NCI-H2227 treated with DMSO at 0.1 percent for 48 hours (cell line): Measurements from ENCODE around the gene TLX2.
"Not testable (repeated sequence)": the region's sequence is repeated elsewhere in the genome, so short reads cannot be mapped to it uniquely, and the experiment has no call there.

Experiments used
- DNase-seq: peaks from one replicate; lab custom pipeline; 2025; lab: John Stamatoyannopoulos, UW

Gene TLX2

DNA sequence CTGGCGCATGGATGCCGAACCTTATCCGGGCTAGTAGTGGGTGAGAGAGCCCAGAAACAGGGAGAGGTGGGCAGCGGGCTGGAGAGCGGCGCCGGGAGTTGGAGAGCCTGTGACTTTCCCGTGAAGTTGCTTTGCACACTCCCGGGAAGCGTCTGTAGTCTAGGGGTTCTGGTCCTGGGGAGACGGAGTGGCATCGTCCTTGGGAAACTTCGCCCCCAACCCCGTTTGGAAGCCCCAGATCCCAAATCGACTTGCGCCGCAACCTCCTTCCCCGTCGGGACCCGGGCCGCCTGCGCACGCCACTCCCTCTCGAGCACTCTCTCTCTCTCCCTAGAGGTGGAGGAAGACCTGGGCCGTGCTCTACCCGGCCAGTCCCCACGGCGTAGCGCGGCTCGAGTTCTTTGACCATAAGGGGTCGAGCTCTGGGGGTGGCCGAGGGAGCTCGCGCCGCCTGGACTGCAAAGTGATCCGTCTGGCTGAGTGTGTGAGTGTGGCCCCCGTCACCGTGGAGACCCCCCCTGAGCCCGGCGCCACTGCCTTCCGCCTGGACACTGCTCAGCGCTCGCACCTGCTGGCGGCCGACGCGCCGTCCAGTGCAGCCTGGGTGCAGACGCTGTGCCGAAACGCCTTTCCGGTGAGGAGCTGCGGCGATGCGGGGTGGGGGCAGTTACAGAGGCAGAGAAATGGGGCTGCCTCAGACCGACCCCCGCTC lies 40.7 kb downstream of the TLX2 start:
- peak; percentile 47 for DNase-seq

DNA sequence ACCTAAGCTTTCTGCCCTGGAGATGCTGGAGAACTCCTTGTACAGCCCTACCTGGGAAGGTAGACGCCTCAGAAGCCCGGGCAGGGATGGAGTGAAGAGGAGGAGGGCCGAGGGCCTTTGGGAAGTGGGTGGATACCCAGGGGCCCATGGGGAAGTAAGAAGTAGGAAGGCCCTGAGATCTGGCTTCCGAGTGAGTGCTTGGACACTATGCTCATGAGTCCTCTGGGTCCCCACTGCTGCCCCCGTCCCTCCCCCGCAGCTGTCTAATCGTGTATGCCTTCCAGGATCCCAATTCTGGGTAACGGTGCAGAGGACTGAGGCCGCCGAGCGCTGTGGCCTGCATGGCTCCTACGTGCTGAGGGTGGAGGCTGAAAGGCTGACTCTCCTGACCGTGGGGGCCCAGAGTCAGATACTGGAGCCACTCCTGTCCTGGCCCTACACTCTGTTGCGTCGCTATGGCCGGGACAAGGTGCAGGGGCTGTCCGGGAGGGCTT lies 41.4 kb downstream of the TLX2 start:
- no peak for DNase-seq

DNA sequence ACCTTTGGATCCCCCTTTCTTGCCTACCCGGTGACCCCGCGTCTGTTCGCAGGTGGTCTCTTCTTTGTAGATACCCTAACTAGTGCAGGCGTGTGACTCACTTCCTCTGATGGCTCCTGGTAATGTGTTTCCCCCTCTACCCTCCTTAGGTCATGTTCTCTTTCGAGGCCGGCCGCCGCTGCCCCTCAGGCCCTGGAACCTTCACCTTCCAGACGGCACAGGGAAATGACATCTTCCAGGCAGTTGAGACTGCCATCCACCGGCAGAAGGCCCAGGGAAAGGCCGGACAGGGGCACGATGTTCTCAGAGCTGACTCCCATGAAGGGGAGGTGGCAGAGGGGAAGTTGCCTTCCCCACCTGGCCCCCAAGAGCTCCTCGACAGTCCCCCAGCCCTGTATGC lies 41.9 kb downstream of the TLX2 start:
- no peak for DNase-seq

DNA sequence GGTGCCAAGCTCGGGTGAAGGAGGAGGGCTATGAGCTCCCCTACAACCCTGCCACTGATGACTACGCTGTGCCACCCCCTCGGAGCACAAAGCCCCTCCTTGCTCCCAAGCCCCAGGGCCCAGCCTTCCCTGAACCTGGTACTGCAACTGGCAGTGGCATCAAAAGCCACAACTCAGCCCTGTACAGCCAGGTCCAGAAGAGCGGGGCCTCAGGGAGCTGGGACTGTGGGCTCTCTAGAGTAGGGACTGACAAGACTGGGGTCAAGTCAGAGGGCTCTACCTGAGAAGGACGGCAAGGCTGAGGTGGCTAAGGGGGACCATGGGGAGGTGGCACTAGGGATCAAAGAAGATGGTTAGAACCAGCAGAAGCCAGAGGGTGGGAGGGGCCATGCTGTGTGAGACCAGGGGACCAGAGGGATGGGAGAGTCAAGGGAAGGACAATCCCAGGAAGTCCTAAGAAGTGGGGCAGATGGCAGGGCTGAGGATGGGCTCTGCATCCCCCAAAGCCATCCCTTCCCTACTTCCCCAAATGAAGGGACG lies 42.7 kb downstream of the TLX2 start:
- DNase-seq = no peak

DNA sequence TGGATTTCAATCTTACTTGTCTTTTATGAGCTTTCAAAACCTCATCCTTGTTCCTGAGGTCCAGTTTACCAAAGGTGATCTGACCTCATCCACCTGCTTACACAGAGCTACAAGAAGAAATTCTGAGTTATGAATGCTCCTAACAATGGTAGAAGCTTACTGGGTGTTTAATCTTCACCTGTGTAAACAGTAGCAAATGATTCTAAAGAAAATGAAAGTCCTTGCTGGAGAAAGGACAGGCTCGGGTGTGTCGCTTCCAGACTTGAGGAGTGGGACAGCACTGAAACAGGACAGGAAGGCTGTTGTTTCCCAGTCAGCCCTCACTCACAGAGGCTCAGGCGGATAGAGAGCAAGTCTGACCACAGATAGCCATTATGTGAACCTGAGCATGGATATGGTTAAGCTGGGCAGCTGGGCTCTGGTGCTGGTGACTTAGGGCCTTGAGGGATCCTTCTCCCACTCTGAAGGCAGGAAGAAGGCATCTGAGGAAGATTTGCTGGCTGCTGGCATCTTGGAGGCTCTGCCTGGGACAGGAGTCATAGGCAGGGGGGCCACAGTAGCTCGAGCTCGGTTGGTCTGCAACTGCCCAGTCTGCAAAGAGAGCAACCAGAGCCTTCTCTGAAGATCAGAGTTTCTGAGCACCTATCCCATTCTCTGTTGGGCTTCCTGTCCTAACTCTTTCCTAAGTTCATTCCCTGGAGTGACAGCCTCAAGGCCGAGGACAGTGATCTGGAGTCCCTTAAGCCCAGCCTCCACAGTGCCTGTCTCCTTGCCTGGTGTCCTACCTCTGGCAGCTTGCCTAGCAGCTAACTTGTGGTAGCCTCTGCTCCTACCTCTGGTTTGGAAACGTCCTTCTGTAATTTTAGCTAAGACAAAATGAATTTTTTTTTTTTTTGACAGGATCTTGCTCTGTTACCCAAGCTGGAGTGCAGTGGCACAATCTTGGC lies 44.3 kb downstream of the TLX2 start:
- DNase-seq = no peak

DNA sequence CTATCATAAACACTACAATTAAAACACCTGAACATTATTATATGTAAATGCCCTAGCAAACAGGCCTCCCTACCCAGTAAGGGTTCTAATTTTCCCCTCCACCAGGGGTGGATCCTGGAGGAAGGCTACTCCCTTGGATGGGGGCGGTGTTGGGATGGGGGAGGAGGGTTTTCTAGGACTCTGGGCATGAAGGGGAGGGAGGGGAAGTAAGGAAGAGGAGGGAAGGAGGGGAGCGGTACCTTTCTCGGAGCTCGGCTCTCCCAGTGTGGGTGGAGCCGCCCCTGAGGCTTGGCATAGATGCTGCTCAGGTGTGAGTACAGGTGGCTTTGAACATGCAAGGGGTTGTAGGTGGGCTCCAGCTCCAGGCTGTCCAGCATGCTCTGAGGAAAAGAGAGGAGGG lies 45.7 kb downstream of the TLX2 start:
- no peak for DNase-seq

DNA sequence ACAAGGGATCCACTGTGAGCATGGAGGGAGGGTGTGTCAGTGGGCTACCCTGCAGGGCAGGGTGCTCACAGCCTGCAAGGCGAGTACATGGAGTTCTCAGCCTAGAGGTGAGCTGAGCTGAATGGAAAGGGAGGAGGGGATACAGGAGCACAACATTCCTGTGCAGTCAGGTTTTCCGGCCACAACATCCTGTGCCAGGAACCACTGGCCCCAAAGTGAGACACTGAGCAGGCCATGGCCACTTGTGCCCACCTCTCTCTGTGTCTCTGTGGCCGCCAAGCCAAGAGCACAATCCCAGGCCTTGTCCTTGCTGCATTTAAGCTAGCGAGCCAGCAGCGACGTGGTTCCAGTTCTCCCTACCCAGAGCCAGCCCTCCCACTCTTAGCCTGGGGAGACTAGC lies 46.3 kb downstream of the TLX2 start:
- no peak for DNase-seq

DNA sequence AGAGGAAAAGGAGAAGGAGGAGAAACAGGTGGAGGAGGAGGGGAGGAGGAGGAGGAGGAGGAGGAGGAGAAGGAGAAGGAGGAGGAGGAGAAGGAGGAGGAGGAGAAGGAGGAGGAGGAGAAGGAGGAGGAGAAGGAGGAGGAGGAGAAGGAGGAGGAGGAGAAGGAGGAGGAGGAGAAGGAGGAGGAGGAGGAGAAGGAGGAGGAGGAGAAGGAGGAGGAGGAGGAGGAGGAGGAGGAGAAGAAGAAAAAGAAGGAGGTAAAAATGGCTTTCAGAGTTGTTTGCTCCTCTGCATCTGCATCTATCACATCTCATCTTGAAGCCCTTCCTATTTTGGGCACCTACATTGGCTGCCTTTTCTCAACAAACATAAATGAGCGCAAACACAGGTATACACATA lies 46.8 kb downstream of the TLX2 start:
- DNase-seq = not testable (repeated sequence)

DNA sequence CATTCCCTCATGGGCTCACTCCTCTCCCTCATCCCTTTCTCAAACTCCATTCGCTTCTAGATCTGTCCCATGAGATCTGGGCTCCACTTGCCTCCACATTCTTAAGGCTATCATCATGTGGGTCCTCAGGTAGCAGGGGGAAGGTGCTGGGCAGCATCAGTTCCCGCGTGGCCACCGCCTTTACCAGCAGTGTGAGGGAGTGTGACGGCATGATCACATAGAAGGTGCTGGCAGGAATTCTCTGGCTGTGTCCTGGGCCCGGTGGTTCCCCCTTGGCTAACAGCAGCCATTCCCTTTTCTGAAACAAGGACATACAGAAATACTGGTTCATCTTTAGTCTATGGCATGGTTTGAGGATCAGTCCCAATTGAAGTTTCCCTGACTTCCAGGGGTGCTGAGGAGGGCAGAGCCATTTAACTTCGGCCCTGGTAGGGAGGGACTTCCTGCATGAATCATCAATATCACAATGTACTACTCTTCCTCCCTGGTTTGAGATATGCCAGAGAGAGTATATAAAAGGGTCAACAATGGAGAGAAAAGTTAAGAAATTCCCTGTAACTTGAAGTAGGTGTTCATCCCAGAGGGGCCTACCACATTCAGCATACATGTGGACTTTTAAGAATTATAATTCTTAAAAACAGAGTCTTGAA lies 48.0 kb downstream of the TLX2 start:
- no peak for DNase-seq

DNA sequence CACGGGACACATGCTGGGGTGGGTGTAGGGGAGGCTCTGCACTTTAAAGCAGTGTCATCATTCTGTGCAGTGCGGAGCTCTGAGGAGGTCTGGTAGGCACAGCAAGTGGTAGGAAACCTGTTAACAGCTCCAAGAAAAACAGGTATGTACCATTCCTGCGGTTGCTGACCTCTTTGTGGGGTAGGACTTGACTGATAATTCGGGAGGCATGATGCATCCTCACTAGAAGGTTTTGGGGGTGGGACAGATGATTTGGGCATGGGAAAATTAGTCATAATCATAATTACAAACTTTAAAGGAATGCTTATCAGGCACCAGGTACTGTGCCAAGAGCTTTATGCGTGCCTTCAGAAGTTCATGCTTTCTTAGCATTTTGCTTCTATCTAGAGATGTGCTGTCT lies 50.0 kb downstream of the TLX2 start:
- no peak for DNase-seq

DNA sequence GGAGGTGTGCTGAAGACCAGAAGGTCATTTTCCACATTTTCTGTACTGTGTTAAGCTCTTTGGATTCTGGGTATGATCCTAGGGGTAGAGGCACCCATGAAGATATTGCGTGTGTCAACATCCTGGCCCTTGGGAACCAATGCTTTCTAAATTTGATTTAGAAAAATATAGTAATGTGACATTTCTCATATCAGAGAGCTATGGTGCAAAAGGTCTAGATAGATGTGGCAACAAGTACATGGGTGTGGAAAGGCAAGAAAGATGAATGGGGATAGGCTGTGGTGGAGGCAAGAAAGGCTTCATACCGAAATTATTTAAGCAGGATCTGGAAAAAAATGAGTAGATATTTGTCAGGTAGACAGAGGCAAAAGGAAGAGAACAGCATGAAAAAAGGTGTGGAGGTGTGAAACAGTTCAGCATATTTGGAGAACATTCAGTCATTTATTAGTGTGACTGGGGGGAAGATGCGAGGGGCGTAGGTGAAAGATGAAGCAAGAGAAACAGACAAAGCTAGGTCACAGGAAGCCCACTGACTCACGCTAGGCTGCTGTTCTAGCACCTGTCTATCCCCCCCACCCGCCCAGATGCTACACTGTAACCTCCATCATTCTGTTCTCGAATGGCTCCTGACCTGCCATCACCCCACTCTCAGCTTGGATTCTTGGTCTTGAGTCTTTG lies 52.0 kb downstream of the TLX2 start:
- DNase-seq = no peak

DNA sequence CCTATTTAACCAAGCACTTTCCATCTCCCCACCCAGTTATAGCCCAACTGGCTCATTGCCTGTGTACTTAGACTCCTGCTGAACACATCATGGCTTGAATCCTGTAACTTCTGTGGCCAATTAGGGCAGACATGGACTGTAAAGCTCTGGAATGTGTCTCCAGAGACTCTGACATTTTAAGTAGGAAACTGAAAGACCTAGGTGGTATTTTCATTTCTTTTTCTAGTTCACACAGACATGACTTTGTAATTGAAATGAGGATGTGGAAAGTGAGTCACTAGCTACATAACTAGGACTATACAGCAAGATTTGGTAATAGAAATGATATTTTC lies 52.5 kb downstream of the TLX2 start:
- no peak for DNase-seq
